GM23338 (cell line): ENCODE data around the gene SRPX. TPM values are rescaled to one million over a fixed set of nuclear protein-coding genes. Genes with fewer than 3 reads are reported as not detected.

ENCODE experiments used
- ATAC-seq: fragments of 200-7000 bp; cut with Tn5 transposase; 3 replicates; pipeline ENCODE4 v1.9.1; 2020
- DNase-seq: peaks from one replicate; pipeline ENCODE4 v3.0.0-alpha.2; 2015; ENCODE audit warnings: low spot score
- H2AFZ ChIP-seq: fragments of 200-600 bp; sonication (generic); 2 replicates; pipeline ENCODE4 v1.8.0; 2016; ENCODE audit warnings: antibody characterized with exemption, mild to moderate bottlenecking, moderate library complexity
- H3F3A ChIP-seq: fragments of 200-600 bp; sonication (generic); replicated peaks from 2 replicates; pipeline ENCODE4 v1.8.0; 2017; ENCODE audit warnings: antibody characterized with exemption, mixed run types, low read depth
- H3K27ac ChIP-seq: fragments of 200-600 bp; sonication (generic); 2 replicates; pipeline ENCODE4 v1.6.1; 2016; ENCODE audit warnings: low read depth
- H3K27me3 ChIP-seq: fragments of 200-600 bp; sonication (generic); 2 replicates; pipeline ENCODE4 v1.8.0; 2016; ENCODE audit warnings: mild to moderate bottlenecking, mixed run types, moderate library complexity; ENCODE audit not compliant: insufficient read depth
- H3K36me3 ChIP-seq: fragments of 200-600 bp; sonication (generic); 2 replicates; pipeline ENCODE4 v1.8.0; 2016; ENCODE audit warnings: mild to moderate bottlenecking; ENCODE audit not compliant: insufficient read depth
- H3K4me1 ChIP-seq: fragments of 200-600 bp; sonication (generic); 2 replicates; pipeline ENCODE4 v1.8.0; 2016; ENCODE audit warnings: mild to moderate bottlenecking, moderate library complexity; ENCODE audit not compliant: insufficient read depth
- H3K4me2 ChIP-seq: fragments of 200-600 bp; sonication (generic); 2 replicates; pipeline ENCODE4 v1.7.1; 2017; ENCODE audit warnings: mixed run types
- H3K4me3 ChIP-seq: fragments of 200-600 bp; sonication (generic); 2 replicates; pipeline ENCODE4 v1.6.1; 2016; ENCODE audit warnings: mixed run types
- H3K79me2 ChIP-seq: fragments of 200-600 bp; sonication (generic); replicated peaks from 2 replicates; pipeline ENCODE4 v1.8.0; 2017; ENCODE audit warnings: mild to moderate bottlenecking; ENCODE audit not compliant: insufficient read depth
- H3K9me2 ChIP-seq: fragments of 200-600 bp; sonication (generic); 2 replicates; pipeline ENCODE4 v1.8.0; 2017; ENCODE audit not compliant: insufficient read depth
- H4K20me1 ChIP-seq: fragments of 200-600 bp; sonication (generic); replicated peaks from 2 replicates; pipeline ENCODE4 v1.8.0; 2017; ENCODE audit warnings: mild to moderate bottlenecking; ENCODE audit not compliant: insufficient read depth
- H3K27ac Mint-ChIP-seq: 2 replicates; pipeline ENCODE4 v1.8.0; 2020; ENCODE audit warnings: inconsistent platforms, mild to moderate bottlenecking, moderate library complexity, mixed read lengths
- H3K27me3 Mint-ChIP-seq: 3 replicates; pipeline ENCODE4 v1.8.0; 2022; ENCODE audit warnings: low read depth, mild to moderate bottlenecking, moderate library complexity, mixed read lengths, inconsistent platforms; ENCODE audit not compliant: insufficient read depth, poor library complexity
- H3K36me3 Mint-ChIP-seq: 3 replicates; pipeline ENCODE4 v1.8.0; 2021; ENCODE audit warnings: low read depth, mild to moderate bottlenecking, inconsistent platforms, moderate library complexity, mixed read lengths
- H3K4me1 Mint-ChIP-seq: 3 replicates; pipeline ENCODE4 v1.8.0; 2020; ENCODE audit warnings: mild to moderate bottlenecking, inconsistent platforms, mixed read lengths
- H3K4me3 Mint-ChIP-seq: 3 replicates; pipeline ENCODE4 v1.8.0; 2021; ENCODE audit warnings: moderate library complexity, mild to moderate bottlenecking, inconsistent platforms, mixed read lengths
- H3K9me3 Mint-ChIP-seq: 3 replicates; pipeline ENCODE4 v1.8.0; 2020; ENCODE audit warnings: moderate library complexity, mild to moderate bottlenecking, inconsistent platforms, mixed read lengths
- CREB1 ChIP-seq: fragments of 250-450 bp; sonication (Bioruptor Pico); IDR thresholded peaks from 2 replicates; pipeline ENCODE4 v1.5.0; 2020; ENCODE audit warnings: low read depth, mild to moderate bottlenecking, moderate library complexity
- CTCF ChIP-seq, 2 experiments: fragments of 200-600 bp in 1 of 2; sonication (generic) in 1 of 2; conservative IDR thresholded peaks; 2 replicates each; pipeline versions ENCODE4 v1.5.1 to v1.6.1; 2016 to 2017; ENCODE audit warnings: antibody characterized with exemption in 2 of 2, low read depth in 2 of 2, mild to moderate bottlenecking in 2 of 2, moderate library complexity in 1 of 2
- EZH2 ChIP-seq: fragments of 200-600 bp; sonication (generic); IDR thresholded peaks from one replicate; pipeline ENCODE4 v1.8.0; 2017; ENCODE audit warnings: antibody characterized with exemption, mild to moderate bottlenecking, low read depth; ENCODE audit not compliant: unreplicated experiment
- EZH2phosphoT487 ChIP-seq: fragments of 200-600 bp; sonication (generic); IDR thresholded peaks from one replicate; pipeline ENCODE4 v1.8.1; 2018; ENCODE audit warnings: antibody characterized with exemption; ENCODE audit not compliant: unreplicated experiment
- JUNB ChIP-seq: IDR thresholded peaks from one replicate; pipeline ENCODE4 v1.6.1; 2016; ENCODE audit warnings: antibody characterized with exemption; ENCODE audit not compliant: unreplicated experiment
- NANOG ChIP-seq: IDR thresholded peaks from 2 replicates; pipeline ENCODE4 v1.6.1; 2016; ENCODE audit warnings: antibody characterized with exemption, borderline replicate concordance
- POLR2AphosphoS5 ChIP-seq: IDR thresholded peaks from 2 replicates; pipeline ENCODE4 v1.6.1; 2016; ENCODE audit warnings: antibody characterized with exemption, low read depth
- STAT1 ChIP-seq: IDR thresholded peaks from one replicate; pipeline ENCODE4 v1.6.1; 2016; ENCODE audit warnings: antibody characterized with exemption; ENCODE audit not compliant: unreplicated experiment
- ZNF114 ChIP-seq: fragments of 250-450 bp; sonication (Bioruptor Pico); IDR thresholded peaks from 2 replicates; pipeline ENCODE4 v1.5.0; 2020; ENCODE audit warnings: mild to moderate bottlenecking, moderate library complexity
- ZNF331 ChIP-seq: fragments of 250-450 bp; sonication (Bioruptor Pico); IDR thresholded peaks from 2 replicates; pipeline ENCODE4 v1.5.0; 2020; ENCODE audit warnings: low read depth, mild to moderate bottlenecking, moderate library complexity
- ZNF462 ChIP-seq: fragments of 250-450 bp; sonication (Bioruptor Pico); IDR thresholded peaks from 2 replicates; pipeline ENCODE4 v1.5.0; 2020; ENCODE audit warnings: mild to moderate bottlenecking, moderate library complexity
- polyA plus RNA-seq: library from polyadenylated mRNA; unstranded; fragments of >200 nt; fragmentation: Nextera tagmentation; extraction: Ambion mirVana; gene quantifications from 2 replicates; pipeline ENCODE4 v1.2.1, GENCODE V29; 2016
- total RNA-seq: library from RNA; depleted of rRNA; stranded (reverse); fragments of >200 nt; shearing (Covaris generic); gene quantifications from 2 replicates; pipeline ENCODE4 v1.2.3, GENCODE V29; 2014
- TF ChIP-seq, protein P1 (sequence below): IDR thresholded peaks from one replicate; pipeline ENCODE4 v1.6.1; 2018; ENCODE audit warnings: antibody characterized with exemption; ENCODE audit not compliant: unreplicated experiment
- TF ChIP-seq, protein P2 (sequence below): IDR thresholded peaks from 2 replicates; pipeline ENCODE4 v1.6.1; 2016; ENCODE audit warnings: antibody characterized with exemption

SRPX gene
- total and polyA plus RNA-seq, 2 experiments from 2014 or later: 14.3 to 16.9 TPM

GRCh38 chrX:38142610-38143009 lies 78.1 kb downstream of the SRPX start:
- H3F3A ChIP-seq: no peaks in the 10 kb centered on the region
- no peaks in the 10 kb centered on the region for H3K9me2 ChIP-seq
- H4K20me1 ChIP-seq: no peaks in the 10 kb centered on the region
- H3K4me1 ChIP-seq: no peaks in the 10 kb centered on the region
- Mint-ChIP-seq H3K4me1 (peaks cover 12% of the 10 kb centered on the region), H3K9me3 (no peaks in the 10 kb centered on the region), H3K27ac (no peak overlapping the region), H3K36me3 (no peaks in the 10 kb centered on the region), H3K4me3 (no peak overlapping the region), H3K27me3 (no peaks in the 10 kb centered on the region)
- H3K27me3 ChIP-seq: no peaks in the 10 kb centered on the region
- no peaks in the 10 kb centered on the region for H3K36me3 ChIP-seq
- H2AFZ ChIP-seq: no peak overlapping the region
- H3K4me3 ChIP-seq: no peak overlapping the region
- H3K79me2 ChIP-seq: no peaks in the 10 kb centered on the region
- no peak overlapping the region for H3K27ac ChIP-seq
- DNase-seq (no peak), ATAC-seq (no peak)
- H3K4me2 ChIP-seq: no peak overlapping the region
- TF ChIP-seq JUNB: no peak
- TF ChIP-seq ZNF114 (CRISPR knock-in tag): no peak
- TF ChIP-seq CTCF (conservative IDR thresholded peaks at IDR 0.05; ENCODE audit: low read depth in 2 of 2): no peak
- TF ChIP-seq ZNF331: no peak
- TF ChIP-seq, protein P1, sequence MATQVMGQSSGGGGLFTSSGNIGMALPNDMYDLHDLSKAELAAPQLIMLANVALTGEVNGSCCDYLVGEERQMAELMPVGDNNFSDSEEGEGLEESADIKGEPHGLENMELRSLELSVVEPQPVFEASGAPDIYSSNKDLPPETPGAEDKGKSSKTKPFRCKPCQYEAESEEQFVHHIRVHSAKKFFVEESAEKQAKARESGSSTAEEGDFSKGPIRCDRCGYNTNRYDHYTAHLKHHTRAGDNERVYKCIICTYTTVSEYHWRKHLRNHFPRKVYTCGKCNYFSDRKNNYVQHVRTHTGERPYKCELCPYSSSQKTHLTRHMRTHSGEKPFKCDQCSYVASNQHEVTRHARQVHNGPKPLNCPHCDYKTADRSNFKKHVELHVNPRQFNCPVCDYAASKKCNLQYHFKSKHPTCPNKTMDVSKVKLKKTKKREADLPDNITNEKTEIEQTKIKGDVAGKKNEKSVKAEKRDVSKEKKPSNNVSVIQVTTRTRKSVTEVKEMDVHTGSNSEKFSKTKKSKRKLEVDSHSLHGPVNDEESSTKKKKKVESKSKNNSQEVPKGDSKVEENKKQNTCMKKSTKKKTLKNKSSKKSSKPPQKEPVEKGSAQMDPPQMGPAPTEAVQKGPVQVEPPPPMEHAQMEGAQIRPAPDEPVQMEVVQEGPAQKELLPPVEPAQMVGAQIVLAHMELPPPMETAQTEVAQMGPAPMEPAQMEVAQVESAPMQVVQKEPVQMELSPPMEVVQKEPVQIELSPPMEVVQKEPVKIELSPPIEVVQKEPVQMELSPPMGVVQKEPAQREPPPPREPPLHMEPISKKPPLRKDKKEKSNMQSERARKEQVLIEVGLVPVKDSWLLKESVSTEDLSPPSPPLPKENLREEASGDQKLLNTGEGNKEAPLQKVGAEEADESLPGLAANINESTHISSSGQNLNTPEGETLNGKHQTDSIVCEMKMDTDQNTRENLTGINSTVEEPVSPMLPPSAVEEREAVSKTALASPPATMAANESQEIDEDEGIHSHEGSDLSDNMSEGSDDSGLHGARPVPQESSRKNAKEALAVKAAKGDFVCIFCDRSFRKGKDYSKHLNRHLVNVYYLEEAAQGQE: no peak
- TF ChIP-seq, protein P2, sequence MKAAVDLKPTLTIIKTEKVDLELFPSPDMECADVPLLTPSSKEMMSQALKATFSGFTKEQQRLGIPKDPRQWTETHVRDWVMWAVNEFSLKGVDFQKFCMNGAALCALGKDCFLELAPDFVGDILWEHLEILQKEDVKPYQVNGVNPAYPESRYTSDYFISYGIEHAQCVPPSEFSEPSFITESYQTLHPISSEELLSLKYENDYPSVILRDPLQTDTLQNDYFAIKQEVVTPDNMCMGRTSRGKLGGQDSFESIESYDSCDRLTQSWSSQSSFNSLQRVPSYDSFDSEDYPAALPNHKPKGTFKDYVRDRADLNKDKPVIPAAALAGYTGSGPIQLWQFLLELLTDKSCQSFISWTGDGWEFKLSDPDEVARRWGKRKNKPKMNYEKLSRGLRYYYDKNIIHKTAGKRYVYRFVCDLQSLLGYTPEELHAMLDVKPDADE: no peak
- TF ChIP-seq CREB1 (CRISPR knock-in tag): no peak
- TF ChIP-seq EZH2: no peak
- no peak for TF ChIP-seq ZNF462 (CRISPR knock-in tag)
- TF ChIP-seq EZH2phosphoT487: no peak
- TF ChIP-seq POLR2AphosphoS5: no peak
- no peak for TF ChIP-seq NANOG
- no peak for TF ChIP-seq STAT1
